Measurements from ENCODE around the gene ZCCHC14.
"Not testable (repeated sequence)": the region's sequence is repeated elsewhere in the genome, so short reads cannot be mapped to it uniquely, and the experiment has no call there.

Gene ZCCHC14

GRCh38 chr16:87492291-87492630 is 563 bp downstream of the ZCCHC14 start:
- TF ChIP-seq, protein P1, sequence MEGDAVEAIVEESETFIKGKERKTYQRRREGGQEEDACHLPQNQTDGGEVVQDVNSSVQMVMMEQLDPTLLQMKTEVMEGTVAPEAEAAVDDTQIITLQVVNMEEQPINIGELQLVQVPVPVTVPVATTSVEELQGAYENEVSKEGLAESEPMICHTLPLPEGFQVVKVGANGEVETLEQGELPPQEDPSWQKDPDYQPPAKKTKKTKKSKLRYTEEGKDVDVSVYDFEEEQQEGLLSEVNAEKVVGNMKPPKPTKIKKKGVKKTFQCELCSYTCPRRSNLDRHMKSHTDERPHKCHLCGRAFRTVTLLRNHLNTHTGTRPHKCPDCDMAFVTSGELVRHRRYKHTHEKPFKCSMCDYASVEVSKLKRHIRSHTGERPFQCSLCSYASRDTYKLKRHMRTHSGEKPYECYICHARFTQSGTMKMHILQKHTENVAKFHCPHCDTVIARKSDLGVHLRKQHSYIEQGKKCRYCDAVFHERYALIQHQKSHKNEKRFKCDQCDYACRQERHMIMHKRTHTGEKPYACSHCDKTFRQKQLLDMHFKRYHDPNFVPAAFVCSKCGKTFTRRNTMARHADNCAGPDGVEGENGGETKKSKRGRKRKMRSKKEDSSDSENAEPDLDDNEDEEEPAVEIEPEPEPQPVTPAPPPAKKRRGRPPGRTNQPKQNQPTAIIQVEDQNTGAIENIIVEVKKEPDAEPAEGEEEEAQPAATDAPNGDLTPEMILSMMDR (IDR thresholded peaks at IDR 0.05; ENCODE audit: low read depth, low read length, missing control alignments): no peak
- peak overlapping the region; percentile 44 for H3K4me3 ChIP-seq (ENCODE audit: low read depth, low read length)
- in situ Hi-C loops (cut with HindIII; ENCODE audit: low sequenced_read_pairs): no loop called here
- no peak for DNase-seq (ENCODE audit: low read depth)

GRCh38 chr16:87491522-87492290 is 1.1 kb downstream of the ZCCHC14 start:
- DNase-seq (ENCODE audit: low read depth): no peak
- TF ChIP-seq, protein P1 (IDR thresholded peaks at IDR 0.05; ENCODE audit: low read depth, low read length, missing control alignments): no peak
- H3K4me3 ChIP-seq (ENCODE audit: low read depth, low read length): peak overlapping the region; percentile 39
- in situ Hi-C loops (cut with HindIII; ENCODE audit: low sequenced_read_pairs): no loop called here

DNA sequence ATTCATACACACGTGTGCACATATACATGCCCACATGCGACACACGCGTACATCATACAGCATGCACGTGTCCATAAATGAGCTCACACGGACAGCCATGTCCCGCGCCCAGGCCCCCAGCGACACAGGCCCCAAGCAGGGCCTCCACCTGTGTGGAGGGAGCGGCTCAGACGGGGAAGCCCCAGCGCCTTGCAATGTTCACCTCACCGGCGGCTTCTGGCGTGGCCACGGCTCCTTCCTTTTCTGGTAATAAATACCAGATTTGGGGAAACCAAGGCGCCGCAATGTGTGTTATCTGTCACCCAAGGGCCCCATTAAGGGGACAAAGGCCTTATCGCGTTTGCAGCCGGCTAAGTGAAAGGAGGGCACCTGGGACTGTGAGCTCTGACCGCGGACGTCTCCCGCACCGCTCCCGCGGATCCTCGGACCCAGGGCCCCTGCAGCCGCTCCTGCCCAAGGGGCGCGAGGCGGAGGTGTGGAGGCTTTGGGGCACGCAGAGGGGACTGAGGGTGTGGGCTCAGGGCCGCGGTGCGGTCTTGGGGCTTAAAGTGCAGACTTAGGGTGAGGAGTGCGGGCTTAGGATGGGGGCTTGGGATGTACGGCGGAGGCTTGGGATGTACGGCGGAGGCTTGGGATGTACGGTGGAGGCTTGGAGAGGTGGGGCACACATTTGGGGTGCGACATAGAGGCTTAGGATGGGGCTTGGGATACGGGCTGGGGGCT is 1.9 kb downstream of the ZCCHC14 start:
- in situ Hi-C loops (cut with HindIII; ENCODE audit: low sequenced_read_pairs); DNase-seq (ENCODE audit: low read depth): not testable (repeated sequence)
- peak overlapping the region; percentile 39 for H3K4me3 ChIP-seq (ENCODE audit: low read depth, low read length)

DNA sequence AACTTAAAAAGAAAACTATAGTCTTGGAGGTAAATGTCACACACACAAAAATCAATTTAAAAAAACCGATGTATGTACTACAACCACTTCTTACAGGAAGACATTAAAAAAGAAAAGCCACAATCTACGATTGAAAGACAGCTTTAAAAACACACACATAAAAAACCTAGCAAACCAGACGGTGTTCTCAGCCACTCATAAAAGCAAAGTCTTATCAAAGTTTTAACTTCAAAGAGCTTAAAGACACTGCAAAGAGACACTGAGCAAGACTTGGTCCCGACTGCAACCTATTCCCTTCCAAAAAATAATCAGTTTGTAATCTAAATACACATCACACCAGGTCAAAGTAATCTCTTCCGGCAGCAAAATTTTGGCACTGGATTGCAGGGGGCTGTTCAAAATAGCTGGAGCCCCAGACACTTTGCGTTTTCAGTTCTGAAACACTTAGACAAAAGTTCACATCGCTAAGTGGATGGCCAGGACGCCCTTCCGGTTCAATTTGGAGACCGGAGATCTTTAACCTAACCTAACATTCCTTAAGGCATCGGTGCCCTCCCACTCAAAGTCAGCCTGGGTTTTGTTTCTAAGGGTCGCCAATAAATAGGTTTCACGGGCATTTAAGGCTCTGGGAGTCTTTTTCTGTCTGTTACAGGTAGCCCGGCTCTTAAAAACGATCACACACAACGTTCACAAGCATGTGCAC is 2.6 kb downstream of the ZCCHC14 start:
- TF ChIP-seq, protein P1 (IDR thresholded peaks at IDR 0.05; ENCODE audit: low read depth, low read length, missing control alignments): no peak
- peak overlapping the region; percentile 39 for H3K4me3 ChIP-seq (ENCODE audit: low read depth, low read length)
- in situ Hi-C loops (cut with HindIII; ENCODE audit: low sequenced_read_pairs): no loop called here
- no peak for DNase-seq (ENCODE audit: low read depth)

DNA sequence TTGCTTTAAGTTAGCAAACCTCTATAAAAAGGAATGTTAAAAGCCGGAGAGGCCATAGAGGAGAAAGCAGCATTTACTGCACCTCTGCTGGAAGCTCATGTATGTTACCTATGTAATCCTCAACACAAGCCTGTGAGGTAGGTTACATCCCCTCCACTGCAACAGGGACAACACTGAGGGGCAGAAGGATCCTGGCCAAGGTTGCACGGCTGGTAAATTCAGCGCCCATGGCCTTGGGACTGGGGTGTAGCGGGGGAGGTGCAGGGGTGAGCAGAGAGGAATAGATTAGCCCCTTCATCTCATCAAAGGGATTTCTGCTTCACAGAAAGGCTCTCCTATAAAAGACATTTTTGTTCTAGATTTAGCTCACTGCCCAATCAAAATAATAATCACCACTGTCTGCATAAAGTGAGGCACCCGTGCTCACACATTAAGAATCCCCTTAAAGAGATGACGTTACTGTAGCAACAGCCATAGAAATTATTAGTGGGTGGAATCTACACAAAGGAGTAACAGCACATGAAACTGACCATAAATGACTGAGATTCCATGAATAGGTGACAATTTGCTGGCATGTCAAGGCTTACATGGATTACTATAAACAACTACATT is 3.3 kb downstream of the ZCCHC14 start:
- no peak for DNase-seq (ENCODE audit: low read depth)
- H3K4me3 ChIP-seq (ENCODE audit: low read depth, low read length): peak overlapping the region; percentile 39
- in situ Hi-C loops (cut with HindIII; ENCODE audit: low sequenced_read_pairs): no loop called here
- TF ChIP-seq, protein P1 (IDR thresholded peaks at IDR 0.05; ENCODE audit: low read depth, low read length, missing control alignments): no peak

GRCh38 chr16:87488960-87489359 is 3.9 kb downstream of the ZCCHC14 start:
- DNase-seq (ENCODE audit: low read depth); H3K4me3 ChIP-seq (ENCODE audit: low read depth, low read length); in situ Hi-C loops (cut with HindIII; ENCODE audit: low sequenced_read_pairs): not testable (repeated sequence)

- DNase-seq (ENCODE audit: low read depth): no peak
- H3K4me3 ChIP-seq (ENCODE audit: low read depth, low read length): no peak overlapping the region
- TF ChIP-seq, protein P1 (IDR thresholded peaks at IDR 0.05; ENCODE audit: low read depth, low read length, missing control alignments): no peak
- in situ Hi-C loops (cut with HindIII; ENCODE audit: low sequenced_read_pairs): no loop called here
Measured at GRCh38 chr16:87487361-87487924, 5.4 kb downstream of the ZCCHC14 start.
